Measurements from ENCODE around the gene CLCN3. TPM values are rescaled to one million over a fixed set of nuclear protein-coding genes. Genes with fewer than 3 reads are reported as not detected.
"Not testable (repeated sequence)": the region's sequence is repeated elsewhere in the genome, so short reads cannot be mapped to it uniquely, and the experiment has no call there.

CLCN3 gene
- total RNA-seq, 1 donor from 2014 or later = 43.1 TPM

- no peak for DNase-seq
Measured at GRCh38 chr4:169707958-169708643, 87.7 kb downstream of the CLCN3 start.

DNA sequence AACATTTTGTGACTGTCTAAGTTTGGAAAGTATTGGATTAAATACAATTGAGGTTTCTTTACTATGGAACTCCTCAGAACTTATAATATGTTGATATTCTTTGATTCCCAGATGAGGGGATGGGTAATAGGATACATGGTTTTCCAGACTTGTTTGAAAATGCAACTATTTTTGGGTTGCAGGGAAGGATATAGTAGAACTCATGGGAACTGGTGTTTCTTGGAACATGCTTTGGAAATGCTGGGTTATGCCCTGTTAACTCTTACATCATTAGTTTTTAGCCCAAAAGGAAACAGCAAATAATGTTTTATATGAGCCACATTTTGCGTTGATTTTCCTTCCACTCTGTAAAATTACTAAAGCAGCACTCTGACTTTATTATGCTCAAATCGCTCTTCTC is 95.4 kb downstream of the CLCN3 start:
- DNase-seq = no peak

DNA sequence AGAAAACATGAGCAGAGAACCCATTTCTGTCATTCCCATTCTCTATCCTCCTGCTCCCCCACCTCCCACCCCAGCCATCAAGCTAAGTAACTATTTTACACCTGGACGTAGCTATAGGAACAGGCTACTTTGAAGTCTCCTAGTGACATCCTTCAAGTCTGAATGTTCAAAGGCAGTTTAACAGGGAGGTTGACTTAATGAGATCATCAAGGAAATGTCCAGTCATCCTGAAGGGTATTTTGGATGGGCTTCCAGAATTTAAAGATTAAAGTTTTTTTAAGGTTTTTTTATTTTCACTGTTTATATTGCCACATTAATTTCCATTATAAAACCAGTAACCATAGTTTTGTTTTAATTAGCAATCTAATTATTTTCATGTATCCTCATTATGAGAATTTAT is 96.3 kb downstream of the CLCN3 start:
- DNase-seq = no peak

- no peak for DNase-seq
Measured at GRCh38 chr4:169720529-169720928, 100.2 kb downstream of the CLCN3 start.

DNA sequence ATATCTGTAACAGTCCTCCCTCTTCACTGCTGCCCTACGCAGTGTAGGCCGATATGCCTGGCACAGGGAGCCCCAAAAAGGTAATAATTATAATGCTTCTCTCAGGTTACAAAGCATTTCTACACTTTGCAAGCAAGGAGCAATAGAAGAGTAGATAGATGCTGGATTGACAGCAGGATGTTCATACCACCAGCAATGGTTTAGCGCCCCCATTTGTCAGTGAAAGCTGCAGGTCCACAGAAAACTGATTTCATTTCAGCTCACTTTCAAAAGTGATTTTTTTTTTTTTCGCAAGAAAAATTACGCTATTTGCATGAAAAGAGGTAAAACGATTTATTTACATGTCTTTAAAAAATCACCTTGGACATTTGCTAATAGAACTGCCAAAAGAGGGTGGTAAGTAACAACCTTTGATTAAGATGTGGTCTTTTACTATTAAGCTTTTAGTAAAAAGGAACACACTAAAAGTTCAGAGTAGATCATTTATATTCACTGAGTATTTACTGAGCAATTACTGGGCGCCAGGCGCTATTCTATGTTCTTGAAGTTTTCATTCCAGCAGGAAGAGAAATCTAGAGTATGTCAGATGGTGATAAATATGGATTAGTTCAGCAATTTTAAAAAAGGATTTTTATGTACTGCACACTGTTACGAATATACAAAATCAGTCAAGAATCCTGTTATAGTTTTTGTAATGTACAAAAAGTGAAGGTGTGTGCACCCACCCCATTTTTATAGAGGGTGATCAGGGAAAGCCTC is 103.0 kb downstream of the CLCN3 start:
- DNase-seq = no peak

- no peak for DNase-seq
Measured at GRCh38 chr4:169724260-169724659, 103.9 kb downstream of the CLCN3 start.

GRCh38 chr4:169727616-169728015 is 107.2 kb downstream of the CLCN3 start:
- no peak for DNase-seq

GRCh38 chr4:169730564-169730963 is 110.2 kb downstream of the CLCN3 start:
- no peak for DNase-seq

DNA sequence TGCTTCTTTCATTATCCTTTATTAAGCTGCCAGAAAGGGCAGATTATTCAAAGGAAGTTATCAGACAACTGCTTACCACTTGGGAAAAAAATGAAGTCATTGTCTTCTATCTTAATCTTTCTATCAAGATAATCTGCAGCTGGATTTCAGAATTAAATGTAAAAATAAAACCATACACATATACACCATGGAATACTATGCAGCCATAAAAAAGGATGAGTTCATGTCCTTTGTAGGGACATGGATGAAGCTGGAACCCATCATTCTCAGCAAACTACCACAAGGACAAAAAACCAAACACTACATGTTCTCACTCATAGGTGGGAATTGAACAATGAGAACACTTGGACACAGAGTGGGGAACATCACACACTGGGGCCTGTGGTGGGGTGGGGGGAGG is 118.2 kb downstream of the CLCN3 start:
- not testable (repeated sequence) for DNase-seq

- no peak for DNase-seq
Measured at GRCh38 chr4:169741569-169741968, 121.2 kb downstream of the CLCN3 start.

DNA sequence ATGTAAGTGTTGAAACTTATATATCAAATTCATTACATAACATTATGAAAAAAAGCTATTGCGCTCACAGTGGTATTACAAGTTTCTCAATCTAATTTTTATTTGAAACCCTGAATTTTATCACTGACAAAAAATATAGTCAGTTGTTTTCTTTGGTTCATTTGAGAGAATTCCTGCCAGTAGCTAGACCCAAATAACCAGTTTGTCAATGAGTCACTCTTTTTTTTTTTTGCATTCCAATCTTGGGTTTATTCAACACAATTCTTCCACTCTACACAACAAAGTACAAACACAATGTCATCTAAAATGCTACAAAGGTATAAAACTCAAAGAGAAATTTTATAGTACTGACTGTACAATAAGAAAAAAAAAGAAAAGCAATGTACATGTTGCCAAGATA is 124.2 kb downstream of the CLCN3 start:
- no peak for DNase-seq

GRCh38 chr4:169745291-169745690 is 124.9 kb downstream of the CLCN3 start:
- DNase-seq = no peak

- DNase-seq = no peak
Measured at GRCh38 chr4:169756971-169757574, 136.7 kb downstream of the CLCN3 start.

DNA sequence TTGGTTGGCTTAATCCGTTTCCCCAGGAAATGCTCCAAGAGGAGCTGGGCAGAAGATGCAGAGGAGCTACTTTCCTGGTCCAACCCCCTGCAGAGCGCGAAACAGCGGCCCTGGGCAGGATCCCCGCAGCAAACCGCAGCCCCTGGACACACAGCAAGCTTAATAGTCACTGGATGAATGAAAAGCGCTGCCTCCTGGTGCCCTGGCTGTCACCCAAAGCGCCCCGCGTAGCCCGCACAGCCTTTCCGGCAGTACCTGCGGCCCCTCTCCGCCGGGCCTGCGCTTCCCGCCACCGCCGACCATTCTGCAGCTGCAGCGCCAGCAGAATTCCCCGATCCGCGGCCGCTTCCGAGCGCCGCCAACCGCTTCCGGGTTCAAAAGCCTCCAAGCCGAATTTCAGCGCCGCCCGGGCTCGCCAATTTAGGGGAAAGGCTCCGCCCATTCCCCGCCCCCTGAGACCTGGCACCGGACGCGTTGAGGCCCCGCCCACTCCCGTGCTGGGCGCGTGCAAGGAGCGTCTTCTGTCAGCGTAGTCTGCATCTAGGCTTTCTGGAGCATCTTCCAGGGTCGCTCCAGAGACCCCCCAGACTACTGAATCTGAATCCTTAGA is 137.3 kb downstream of the CLCN3 start, which contains the start of gene HPF1:
HPF1 (minus strand) TSS at position 370 of the 610 bp plus-strand sequence; CDS start at position 303, 67 bp downstream.
- DNase-seq = peak; percentile 74

DNA sequence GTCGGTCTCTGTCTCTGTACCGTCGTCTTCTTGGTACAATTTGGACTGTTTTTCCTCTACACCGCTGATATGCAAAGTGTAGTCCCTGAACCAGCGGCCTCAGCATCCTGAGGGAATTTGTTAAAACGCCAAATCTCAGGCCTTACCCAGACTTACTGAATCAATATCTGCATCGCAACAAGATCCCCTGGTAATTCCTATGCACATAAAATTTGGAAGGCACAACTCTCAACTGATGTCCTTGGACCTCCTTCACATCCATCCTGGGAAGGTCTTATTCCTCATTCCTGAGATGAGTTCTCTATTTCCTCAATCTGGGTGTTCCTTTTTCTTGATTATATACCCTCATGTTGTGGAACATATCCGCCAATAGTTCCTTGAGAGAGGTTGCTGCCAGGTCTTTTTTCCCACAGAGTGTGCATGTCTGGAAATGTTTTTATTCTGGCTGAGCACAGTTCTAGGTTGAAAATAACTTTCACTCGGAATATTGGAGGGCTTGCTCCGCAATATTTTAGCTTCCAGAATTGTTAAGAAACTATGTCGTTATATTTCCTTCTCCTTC is 138.1 kb downstream of the CLCN3 start:
- DNase-seq = no peak

DNA sequence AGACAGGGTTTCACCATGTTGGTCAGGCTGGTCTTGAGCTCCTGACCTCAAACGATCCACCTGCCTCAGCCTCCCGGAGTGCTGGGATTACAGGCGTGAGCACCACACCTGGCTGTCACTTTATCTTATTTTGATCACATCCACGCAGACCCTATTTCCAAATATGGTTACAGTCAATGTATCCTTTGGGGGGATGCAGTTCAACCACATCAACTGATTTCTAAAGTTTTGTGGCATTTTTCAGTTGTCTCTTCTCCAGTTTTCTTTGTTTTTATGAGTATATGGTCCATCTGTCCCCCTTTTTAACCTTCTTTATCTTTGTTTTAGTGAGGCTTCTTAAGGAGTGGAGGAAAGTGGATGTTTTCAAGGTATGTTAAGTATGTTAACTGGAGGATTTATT is 141.5 kb downstream of the CLCN3 start:
- no peak for DNase-seq

DNA sequence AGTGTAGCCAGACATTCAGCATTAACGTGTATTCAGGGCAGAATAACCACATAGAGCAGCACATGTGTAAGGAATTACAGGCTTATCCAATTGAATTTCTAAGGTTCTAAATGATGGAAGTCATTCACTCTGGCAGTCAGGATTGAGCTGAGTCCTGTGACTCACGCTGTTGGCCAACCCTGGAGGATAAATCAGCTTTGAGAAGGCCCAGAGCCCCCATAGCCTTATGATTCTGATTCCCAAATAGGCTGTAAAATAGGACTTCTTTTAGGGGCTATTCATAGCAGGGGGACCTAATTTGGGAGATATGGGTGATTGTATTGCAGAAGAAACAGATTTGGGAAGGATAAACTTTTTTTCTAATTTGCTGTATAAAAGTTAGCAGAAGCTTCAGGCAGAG is 145.5 kb downstream of the CLCN3 start:
- DNase-seq = no peak

- no peak for DNase-seq
Measured at GRCh38 chr4:169766741-169767140, 146.4 kb downstream of the CLCN3 start.

DNA sequence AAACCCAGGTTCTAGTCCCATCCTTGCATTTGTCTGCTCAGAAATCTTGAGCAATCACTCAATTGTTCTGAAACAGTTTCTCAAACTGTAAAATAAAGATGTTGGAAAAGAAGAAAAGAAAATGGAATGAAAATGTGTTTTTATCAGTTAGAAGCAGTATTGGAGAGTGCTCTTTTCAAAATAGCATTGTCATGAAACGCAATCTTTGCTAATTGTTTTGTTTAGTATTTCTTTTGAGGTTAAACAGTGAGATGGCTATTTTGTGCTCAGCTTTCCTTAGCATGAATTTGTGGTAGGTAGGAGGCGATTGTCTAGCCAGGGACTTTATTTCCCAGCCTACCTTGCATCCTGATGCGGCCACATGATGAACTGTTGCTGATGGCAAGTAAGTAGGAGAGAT is 148.0 kb downstream of the CLCN3 start:
- DNase-seq = no peak

DNA sequence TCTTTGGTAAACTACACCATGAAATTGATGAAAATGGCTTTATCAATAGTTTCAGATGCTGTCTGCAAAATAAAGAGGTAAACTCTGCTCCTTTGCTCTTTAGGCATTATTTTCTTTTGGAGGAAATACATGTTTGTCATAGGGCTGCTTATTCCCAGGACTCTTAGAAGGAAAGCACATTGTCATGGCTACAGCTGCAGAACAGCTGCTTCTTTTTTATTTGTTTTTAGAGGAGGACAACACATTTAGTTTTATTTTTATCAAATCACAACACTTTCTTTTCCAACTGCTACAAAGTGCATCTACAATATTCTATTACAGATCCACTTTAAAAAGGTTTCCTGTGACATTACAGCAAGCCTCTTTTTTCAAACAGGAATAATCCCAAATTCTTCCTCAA is 150.0 kb downstream of the CLCN3 start:
- peak; percentile 28 for DNase-seq

GRCh38 chr4:169771556-169772080 is 151.2 kb downstream of the CLCN3 start:
- not testable (repeated sequence) for DNase-seq

Measured in skin of body (tissue), 2 donors.